OCI-LY1 (cell line): Measurements from ENCODE around the gene PLA2G2F.

Source experiments
- H2AFZ ChIP-seq: fragments of 200-600 bp; sonication (generic), shearing (Covaris generic); 2 replicates; pipeline ENCODE4 v1.6.0; 2014; ENCODE audit warnings: antibody characterized with exemption, mild to moderate bottlenecking, low read length
- H3F3A ChIP-seq: fragments of 200-600 bp; sonication (generic), shearing (Covaris generic); 2 replicates; pipeline ENCODE4 v1.6.0; 2014; ENCODE audit warnings: mild to moderate bottlenecking, antibody characterized with exemption, low read length, moderate library complexity; ENCODE audit not compliant: insufficient read depth
- H3K27ac ChIP-seq: fragments of 200-600 bp; sonication (generic); 2 replicates; pipeline ENCODE4 v1.5.1; 2014; ENCODE audit warnings: low read length, mixed run types, mild to moderate bottlenecking, low read depth; ENCODE audit not compliant: poor library complexity, severe bottlenecking
- H3K27me3 ChIP-seq: fragments of 200-600 bp; sonication (generic); 2 replicates; pipeline ENCODE4 v1.6.0; 2014; ENCODE audit warnings: antibody characterized with exemption, mild to moderate bottlenecking, low read length, moderate library complexity; ENCODE audit not compliant: insufficient read depth
- H3K36me3 ChIP-seq: fragments of 200-600 bp; sonication (generic); 2 replicates; pipeline ENCODE4 v1.6.1; 2014; ENCODE audit warnings: mild to moderate bottlenecking, antibody characterized with exemption, low read length, moderate library complexity, mixed read lengths; ENCODE audit not compliant: insufficient read depth
- H3K4me1 ChIP-seq: fragments of 200-600 bp; sonication (generic); 2 replicates; pipeline ENCODE4 v1.5.1; 2014; ENCODE audit warnings: mild to moderate bottlenecking, low read length, moderate library complexity; ENCODE audit not compliant: insufficient read depth, severe bottlenecking
- H3K4me2 ChIP-seq: fragments of 200-600 bp; sonication (generic), shearing (Covaris generic); 2 replicates; pipeline ENCODE4 v1.6.1; 2014; ENCODE audit warnings: low read length
- H3K4me3 ChIP-seq: fragments of 200-600 bp; sonication (generic); 2 replicates; pipeline ENCODE4 v1.5.1; 2014; ENCODE audit warnings: low read length, low read depth, mild to moderate bottlenecking, mixed read lengths; ENCODE audit not compliant: poor library complexity, severe bottlenecking
- H3K79me2 ChIP-seq: fragments of 200-600 bp; shearing (Covaris generic); 2 replicates; pipeline ENCODE4 v1.6.1; 2016; ENCODE audit warnings: mixed run types, low read length, mixed read lengths; ENCODE audit not compliant: insufficient read depth
- H3K9ac ChIP-seq: fragments of 200-600 bp; sonication (generic), shearing (Covaris generic); 2 replicates; pipeline ENCODE4 v1.6.1; 2014; ENCODE audit warnings: mild to moderate bottlenecking, low read length, mixed read lengths
- H3K9me2 ChIP-seq: fragments of 200-600 bp; sonication (generic), shearing (Covaris generic); 2 replicates; pipeline ENCODE4 v1.6.1; 2014; ENCODE audit warnings: low read depth, mild to moderate bottlenecking, low read length, mixed read lengths
- H3K9me3 ChIP-seq: fragments of 200-600 bp; shearing (Covaris generic); 2 replicates; pipeline ENCODE4 v1.6.1; 2014; ENCODE audit warnings: low read length, mixed read lengths
- H4K20me1 ChIP-seq: fragments of 200-600 bp; sonication (generic), shearing (Covaris generic); 2 replicates; pipeline ENCODE4 v1.6.0; 2016; ENCODE audit warnings: mild to moderate bottlenecking, low read length; ENCODE audit not compliant: insufficient read depth
- EZH2 ChIP-seq: fragments of 200-600 bp; sonication (generic), shearing (Covaris generic); IDR thresholded peaks from 2 replicates; pipeline ENCODE4 v1.8.0; 2017; ENCODE audit warnings: borderline replicate concordance, mixed run types, mild to moderate bottlenecking, antibody characterized with exemption, low read length, moderate library complexity, mixed read lengths
- TF ChIP-seq, protein P1 (sequence below): fragments of 200-600 bp; sonication (generic), shearing (Covaris generic); IDR thresholded peaks from 2 replicates; pipeline ENCODE4 v1.5.1; 2017; ENCODE audit warnings: mild to moderate bottlenecking, antibody characterized with exemption, low read length, moderate library complexity, mixed read lengths

Gene PLA2G2F

GRCh38 chr1:20112279-20113000, 26.7 kb upstream of the PLA2G2F start:
- Histone ChIP-seq H3K9me3 (no peaks in the 10 kb centered on the region), H3K27me3 (no peaks in the 10 kb centered on the region; the same call in 1 of the 2 replicates), H3K27ac (no peak overlapping the region), H3K36me3 (no peaks in the 10 kb centered on the region), H3F3A (no peaks in the 10 kb centered on the region), H3K4me2 (no peak overlapping the region), H3K9me2 (no peaks in the 10 kb centered on the region), H2AFZ (no peak overlapping the region), H3K4me3 (no peak overlapping the region), H3K9ac (no peak overlapping the region), H4K20me1 (no peaks in the 10 kb centered on the region), H3K79me2 (no peaks in the 10 kb centered on the region), H3K4me1 (no peaks in the 10 kb centered on the region)
- TF ChIP-seq, protein P1, sequence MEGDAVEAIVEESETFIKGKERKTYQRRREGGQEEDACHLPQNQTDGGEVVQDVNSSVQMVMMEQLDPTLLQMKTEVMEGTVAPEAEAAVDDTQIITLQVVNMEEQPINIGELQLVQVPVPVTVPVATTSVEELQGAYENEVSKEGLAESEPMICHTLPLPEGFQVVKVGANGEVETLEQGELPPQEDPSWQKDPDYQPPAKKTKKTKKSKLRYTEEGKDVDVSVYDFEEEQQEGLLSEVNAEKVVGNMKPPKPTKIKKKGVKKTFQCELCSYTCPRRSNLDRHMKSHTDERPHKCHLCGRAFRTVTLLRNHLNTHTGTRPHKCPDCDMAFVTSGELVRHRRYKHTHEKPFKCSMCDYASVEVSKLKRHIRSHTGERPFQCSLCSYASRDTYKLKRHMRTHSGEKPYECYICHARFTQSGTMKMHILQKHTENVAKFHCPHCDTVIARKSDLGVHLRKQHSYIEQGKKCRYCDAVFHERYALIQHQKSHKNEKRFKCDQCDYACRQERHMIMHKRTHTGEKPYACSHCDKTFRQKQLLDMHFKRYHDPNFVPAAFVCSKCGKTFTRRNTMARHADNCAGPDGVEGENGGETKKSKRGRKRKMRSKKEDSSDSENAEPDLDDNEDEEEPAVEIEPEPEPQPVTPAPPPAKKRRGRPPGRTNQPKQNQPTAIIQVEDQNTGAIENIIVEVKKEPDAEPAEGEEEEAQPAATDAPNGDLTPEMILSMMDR = no peak
- TF ChIP-seq EZH2 = no peak

DNA sequence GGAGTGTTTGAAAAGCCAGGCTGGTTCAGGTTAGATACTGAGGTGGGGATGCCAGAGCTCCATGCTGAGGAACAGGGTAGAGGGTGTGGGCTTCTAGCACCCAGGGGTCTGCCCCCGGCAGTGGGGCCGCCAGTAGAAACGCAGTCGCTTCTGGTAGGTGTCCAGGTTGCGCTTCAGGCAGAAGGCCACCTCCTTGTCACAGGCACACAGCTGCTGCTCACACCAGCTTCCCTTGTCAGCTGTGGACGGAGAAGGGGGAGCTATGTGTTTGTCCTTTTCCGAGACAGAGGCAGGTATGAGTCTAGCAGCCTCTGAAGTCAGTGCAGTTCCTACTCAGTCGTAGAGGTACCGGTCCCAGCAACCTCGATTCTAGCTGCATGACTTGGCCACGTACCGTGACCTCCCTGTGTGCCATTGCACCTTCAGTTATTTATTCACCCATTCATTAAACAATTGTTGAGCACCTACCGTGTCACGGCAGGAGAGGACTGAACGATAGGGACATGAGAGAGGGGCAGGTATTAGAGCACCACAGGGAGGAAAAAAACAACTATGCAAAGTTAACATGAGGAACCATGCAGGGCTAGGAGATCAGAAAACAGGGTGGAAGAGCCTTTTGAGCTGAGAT, 25.0 kb upstream of the PLA2G2F start:
- no peak overlapping the region for H3K9ac ChIP-seq
- H3K4me3 ChIP-seq = no peak overlapping the region
- H4K20me1 ChIP-seq = no peaks in the 10 kb centered on the region
- H3K9me3 ChIP-seq = no peaks in the 10 kb centered on the region
- no peak overlapping the region for H2AFZ ChIP-seq
- H3K4me2 ChIP-seq = no peak overlapping the region
- TF ChIP-seq, protein P1 = no peak
- no peak for TF ChIP-seq EZH2
- no peaks in the 10 kb centered on the region for H3F3A ChIP-seq
- no peaks in the 10 kb centered on the region for H3K36me3 ChIP-seq
- H3K4me1 ChIP-seq = no peaks in the 10 kb centered on the region
- H3K27ac ChIP-seq = no peak overlapping the region
- H3K79me2 ChIP-seq = no peaks in the 10 kb centered on the region
- no peaks in the 10 kb centered on the region; the same call in 1 of the 2 replicates for H3K27me3 ChIP-seq
- H3K9me2 ChIP-seq = no peaks in the 10 kb centered on the region

DNA sequence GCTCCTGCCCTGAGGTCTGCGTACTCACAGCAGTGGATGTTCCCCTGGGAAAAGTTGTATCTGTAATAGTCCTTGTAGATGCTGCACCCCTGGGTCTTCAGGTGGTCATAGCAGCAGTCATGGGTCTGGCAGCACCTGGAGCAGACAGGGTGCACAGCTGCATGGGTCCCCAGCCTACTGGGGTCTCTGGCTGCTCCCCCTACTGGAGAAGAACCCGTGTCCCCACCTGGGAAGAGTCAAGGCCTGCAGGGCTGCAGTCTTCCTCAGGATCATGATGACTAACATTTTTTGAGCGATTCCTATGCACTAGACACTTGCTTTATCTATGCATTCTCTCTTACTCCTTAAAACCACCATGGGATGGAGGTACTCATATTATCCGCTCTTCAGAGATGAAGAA, 23.6 kb upstream of the PLA2G2F start:
- H3K4me2 ChIP-seq = no peak overlapping the region
- TF ChIP-seq, protein P1 = no peak
- no peak for TF ChIP-seq EZH2
- H3K79me2 ChIP-seq = no peaks in the 10 kb centered on the region
- no peak overlapping the region for H3K9ac ChIP-seq
- H3K4me3 ChIP-seq = no peak overlapping the region
- no peaks in the 10 kb centered on the region for H3K4me1 ChIP-seq
- H4K20me1 ChIP-seq = no peaks in the 10 kb centered on the region
- no peaks in the 10 kb centered on the region for H3K9me2 ChIP-seq
- H3K27ac ChIP-seq = no peak overlapping the region
- H2AFZ ChIP-seq = no peak overlapping the region
- no peaks in the 10 kb centered on the region; the same call in 1 of the 2 replicates for H3K27me3 ChIP-seq
- no peaks in the 10 kb centered on the region for H3K9me3 ChIP-seq
- H3F3A ChIP-seq = no peaks in the 10 kb centered on the region
- H3K36me3 ChIP-seq = no peaks in the 10 kb centered on the region
